ACC112 (cell line): ENCODE measurements around the gene SERPINA4.

Source experiments
- H2AFZ ChIP-seq: fragments of 200-600 bp; sonication (generic); one replicate; pipeline ENCODE4 v1.6.0; 2017; ENCODE audit warnings: antibody characterized with exemption, low read length; ENCODE audit not compliant: unreplicated experiment
- H3K27ac ChIP-seq: fragments of 200-600 bp; sonication (generic); 2 replicates; pipeline ENCODE4 v1.5.1; 2014; ENCODE audit warnings: low read depth, mild to moderate bottlenecking, antibody characterized with exemption, low read length, moderate library complexity
- H3K27me3 ChIP-seq: fragments of 200-600 bp; sonication (generic); 2 replicates; pipeline ENCODE4 v1.6.1; 2014; ENCODE audit warnings: mild to moderate bottlenecking, antibody characterized with exemption, low read length, moderate library complexity, mixed read lengths; ENCODE audit not compliant: insufficient read depth
- H3K36me3 ChIP-seq: fragments of 200-600 bp; sonication (generic); 2 replicates; pipeline ENCODE4 v1.6.1; 2016; ENCODE audit warnings: mild to moderate bottlenecking, antibody characterized with exemption, low read length, moderate library complexity, mixed read lengths; ENCODE audit not compliant: insufficient read depth
- H3K4me1 ChIP-seq: fragments of 200-600 bp; sonication (generic); one replicate; pipeline ENCODE4 v1.6.1; 2016; ENCODE audit warnings: low read length, mixed read lengths; ENCODE audit not compliant: insufficient read depth, unreplicated experiment, control insufficient read depth
- H3K4me3 ChIP-seq: fragments of 200-600 bp; sonication (generic); 2 replicates; pipeline ENCODE4 v1.5.1; 2014; ENCODE audit warnings: mild to moderate bottlenecking, low read depth, low read length
- H3K79me2 ChIP-seq: fragments of 200-600 bp; sonication (generic); one replicate; pipeline ENCODE4 v1.6.0; 2016; ENCODE audit warnings: low read length; ENCODE audit not compliant: control insufficient read depth, unreplicated experiment, insufficient read depth

SERPINA4 gene

GRCh38 chr14:94617988-94618822, 57.0 kb downstream of the SERPINA4 start:
- no peak overlapping the region for H3K27ac ChIP-seq
- no peak overlapping the region for H3K4me3 ChIP-seq
- H2AFZ ChIP-seq: no peak overlapping the region
- H3K27me3 ChIP-seq: peaks cover 6% of the 10 kb centered on the region; the same call in 1 of the 2 replicates
- H3K4me1 ChIP-seq: peaks cover 3% of the 10 kb centered on the region
- no peaks in the 10 kb centered on the region for H3K79me2 ChIP-seq
- no peaks in the 10 kb centered on the region for H3K36me3 ChIP-seq

GRCh38 chr14:94619297-94619696, 58.1 kb downstream of the SERPINA4 start:
- H3K4me3 ChIP-seq: no peak overlapping the region
- H3K27ac ChIP-seq: no peak overlapping the region
- no peaks in the 10 kb centered on the region for H3K79me2 ChIP-seq
- no peaks in the 10 kb centered on the region for H3K4me1 ChIP-seq
- H3K36me3 ChIP-seq: no peaks in the 10 kb centered on the region
- H2AFZ ChIP-seq: no peak overlapping the region
- peaks cover 16% of the 10 kb centered on the region; the same call in 1 of the 2 replicates for H3K27me3 ChIP-seq
